NK-92 (cell line): ENCODE measurements around the gene RNF41.
"Not testable (repeated sequence)": the region's sequence is repeated elsewhere in the genome, so short reads cannot be mapped to it uniquely, and the experiment has no call there.

Experiments
- DNase-seq: peaks from one replicate; lab custom pipeline; 2025; ENCODE audit not compliant: unreplicated experiment; lab: John Stamatoyannopoulos, UW

The RNF41 gene

GRCh38 chr12:56178347-56178746 lies 43.4 kb downstream of the RNF41 start:
- DNase-seq, result no peak

- no peak for DNase-seq
Observed at GRCh38 chr12:56172839-56173238, 48.9 kb downstream of the RNF41 start.

- DNase-seq, result no peak
Observed at GRCh38 chr12:56169229-56169759, 52.4 kb downstream of the RNF41 start.

GRCh38 chr12:56165369-56165768 lies 56.4 kb downstream of the RNF41 start:
- DNase-seq, result no peak

- no peak for DNase-seq
Observed at GRCh38 chr12:56164345-56164729, 57.4 kb downstream of the RNF41 start.

- DNase-seq, result no peak
Observed at GRCh38 chr12:56163533-56164344, 58.0 kb downstream of the RNF41 start.

GRCh38 chr12:56162468-56163290 lies 59.0 kb downstream of the RNF41 start:
- no peak for DNase-seq

- no peak for DNase-seq
Observed at GRCh38 chr12:56161690-56162351, 59.9 kb downstream of the RNF41 start.

- DNase-seq, result no peak
Observed at GRCh38 chr12:56160894-56161689, 60.6 kb downstream of the RNF41 start.

GRCh38 chr12:56160193-56160763 lies 61.4 kb downstream of the RNF41 start:
- no peak for DNase-seq

- DNase-seq, result no peak
Observed at GRCh38 chr12:56159482-56160192, 62.1 kb downstream of the RNF41 start.

GRCh38 chr12:56158926-56159461 lies 62.7 kb downstream of the RNF41 start:
- DNase-seq, result no peak

- DNase-seq, result peak; percentile 53
Observed at GRCh38 chr12:56158029-56158925, 63.4 kb downstream of the RNF41 start, which contains the start of gene MYL6. Gene MYL6, plus strand, starts transcription at chr12:56158359. Its CDS starts 43 bp downstream, at chr12:56158402.

- no peak for DNase-seq
Observed at GRCh38 chr12:56157201-56158028, 64.3 kb downstream of the RNF41 start.

- DNase-seq, result not testable (repeated sequence)
Observed at GRCh38 chr12:56156464-56157200, 65.1 kb downstream of the RNF41 start.

GRCh38 chr12:56155256-56155845 lies 66.4 kb downstream of the RNF41 start:
- no peak for DNase-seq
